ENCODE results near the gene NCBP1. TPM values are rescaled to one million over a fixed set of nuclear protein-coding genes. Genes with fewer than 3 reads are reported as not detected.

The NCBP1 gene
- total RNA-seq, 1 donor from 2014 or later = 52.1 TPM

DNA sequence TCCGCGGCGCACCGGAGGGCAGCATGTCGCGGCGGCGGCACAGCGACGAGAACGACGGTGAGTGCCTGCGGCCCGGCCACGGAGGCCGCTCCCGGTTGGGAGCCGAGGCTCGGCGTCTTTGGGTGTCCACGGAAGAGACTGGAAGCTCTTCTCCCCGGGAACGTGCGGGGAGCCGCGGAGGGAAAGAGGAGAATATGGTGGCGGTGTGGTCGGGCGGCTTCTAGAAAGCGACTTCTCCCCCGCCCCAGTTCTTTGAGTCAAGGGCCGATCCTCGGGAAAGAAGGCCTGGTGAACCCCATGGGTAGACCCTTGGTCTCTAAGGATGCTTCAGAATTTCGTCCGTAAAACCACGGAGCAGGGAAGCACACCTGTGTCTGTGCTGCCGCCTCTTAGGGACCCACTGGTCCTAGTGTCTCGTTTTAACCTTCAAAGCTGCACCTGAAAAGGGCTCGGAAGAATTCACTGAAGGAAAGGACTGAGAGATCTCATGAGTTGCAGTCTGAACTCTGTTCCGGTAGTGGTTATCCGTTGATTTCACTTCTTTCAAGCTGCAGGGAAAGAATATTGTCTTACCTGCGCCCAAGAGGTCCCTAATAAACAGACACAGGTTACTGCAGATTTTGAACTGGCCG is 354 bp downstream of the NCBP1 start:
- Mint-ChIP-seq H3K27me3 (ENCODE audit: unreplicated experiment) (peaks cover 4% of the 10 kb centered on the region), H3K27ac (ENCODE audit: unreplicated experiment) (peak overlapping the region; percentile 100), H3K9me3 (ENCODE audit: unreplicated experiment) (peaks cover 15% of the 10 kb centered on the region), H3K36me3 (ENCODE audit: unreplicated experiment) (no peaks in the 10 kb centered on the region), H3K4me1 (ENCODE audit: low read depth, unreplicated experiment) (peaks cover 16% of the 10 kb centered on the region), H3K4me3 (ENCODE audit: unreplicated experiment) (peak overlapping the region; percentile 100)
- TF ChIP-seq, protein P1, sequence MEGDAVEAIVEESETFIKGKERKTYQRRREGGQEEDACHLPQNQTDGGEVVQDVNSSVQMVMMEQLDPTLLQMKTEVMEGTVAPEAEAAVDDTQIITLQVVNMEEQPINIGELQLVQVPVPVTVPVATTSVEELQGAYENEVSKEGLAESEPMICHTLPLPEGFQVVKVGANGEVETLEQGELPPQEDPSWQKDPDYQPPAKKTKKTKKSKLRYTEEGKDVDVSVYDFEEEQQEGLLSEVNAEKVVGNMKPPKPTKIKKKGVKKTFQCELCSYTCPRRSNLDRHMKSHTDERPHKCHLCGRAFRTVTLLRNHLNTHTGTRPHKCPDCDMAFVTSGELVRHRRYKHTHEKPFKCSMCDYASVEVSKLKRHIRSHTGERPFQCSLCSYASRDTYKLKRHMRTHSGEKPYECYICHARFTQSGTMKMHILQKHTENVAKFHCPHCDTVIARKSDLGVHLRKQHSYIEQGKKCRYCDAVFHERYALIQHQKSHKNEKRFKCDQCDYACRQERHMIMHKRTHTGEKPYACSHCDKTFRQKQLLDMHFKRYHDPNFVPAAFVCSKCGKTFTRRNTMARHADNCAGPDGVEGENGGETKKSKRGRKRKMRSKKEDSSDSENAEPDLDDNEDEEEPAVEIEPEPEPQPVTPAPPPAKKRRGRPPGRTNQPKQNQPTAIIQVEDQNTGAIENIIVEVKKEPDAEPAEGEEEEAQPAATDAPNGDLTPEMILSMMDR (IDR thresholded peaks at IDR 0.05; ENCODE audit: partially characterized antibody, unreplicated experiment) = no peak
- DNase-seq = no peak

DNA sequence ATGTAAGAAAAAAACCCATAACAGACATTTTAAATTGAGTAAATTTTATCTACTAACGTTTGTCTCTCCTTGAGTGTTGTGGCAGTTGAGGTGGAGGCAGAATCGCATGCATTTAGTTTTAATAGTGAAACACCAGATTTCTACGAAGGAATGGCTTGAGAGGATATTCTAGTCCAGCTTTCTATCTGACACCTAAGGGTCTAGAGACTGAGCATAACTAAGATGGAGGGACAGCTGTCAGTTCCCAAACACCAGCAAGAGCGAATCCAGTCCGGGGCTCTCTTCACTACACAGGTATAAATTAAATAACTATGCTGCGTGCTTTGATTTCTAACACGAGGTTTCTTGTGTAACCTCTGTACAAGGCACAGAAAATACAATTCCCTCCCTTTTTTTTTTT is 1.4 kb downstream of the NCBP1 start:
- Mint-ChIP-seq H3K9me3 (ENCODE audit: unreplicated experiment) (peaks cover 15% of the 10 kb centered on the region), H3K36me3 (ENCODE audit: unreplicated experiment) (no peaks in the 10 kb centered on the region), H3K4me3 (ENCODE audit: unreplicated experiment) (peak overlapping the region; percentile 100), H3K4me1 (ENCODE audit: low read depth, unreplicated experiment) (peaks cover 13% of the 10 kb centered on the region), H3K27ac (ENCODE audit: unreplicated experiment) (peak overlapping the region; percentile 100), H3K27me3 (ENCODE audit: unreplicated experiment) (peaks cover 4% of the 10 kb centered on the region)
- no peak for DNase-seq
- TF ChIP-seq, protein P1 (IDR thresholded peaks at IDR 0.05; ENCODE audit: partially characterized antibody, unreplicated experiment) = no peak

DNA sequence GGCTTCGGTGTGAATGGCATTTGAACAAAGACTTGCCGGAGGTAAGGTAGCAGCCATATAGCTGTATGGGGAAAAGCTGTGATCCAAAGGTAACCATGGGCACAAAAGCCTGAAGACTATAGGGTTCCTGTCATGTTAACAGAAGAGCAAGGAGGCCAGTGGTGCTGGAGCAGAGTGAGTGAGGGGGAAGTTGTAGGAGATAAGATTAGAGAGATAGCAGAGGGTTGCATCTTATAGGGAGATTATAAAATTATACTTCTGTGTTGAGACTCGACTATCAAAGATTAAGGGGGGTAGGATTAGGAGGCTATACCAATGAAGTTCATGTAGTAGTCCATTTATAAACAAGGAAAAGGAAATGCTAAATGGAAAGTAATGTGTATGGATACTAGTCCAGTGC is 3.3 kb downstream of the NCBP1 start:
- TF ChIP-seq, protein P1 (IDR thresholded peaks at IDR 0.05; ENCODE audit: partially characterized antibody, unreplicated experiment) = no peak
- H3K9me3 Mint-ChIP-seq (ENCODE audit: unreplicated experiment) = peaks cover 13% of the 10 kb centered on the region
- peaks cover 8% of the 10 kb centered on the region for H3K4me1 Mint-ChIP-seq (ENCODE audit: low read depth, unreplicated experiment)
- no peaks in the 10 kb centered on the region for H3K36me3 Mint-ChIP-seq (ENCODE audit: unreplicated experiment)
- peak overlapping the region; percentile 14 for H3K27ac Mint-ChIP-seq (ENCODE audit: unreplicated experiment)
- DNase-seq = no peak
- H3K27me3 Mint-ChIP-seq (ENCODE audit: unreplicated experiment) = peaks cover 4% of the 10 kb centered on the region
- no peak overlapping the region for H3K4me3 Mint-ChIP-seq (ENCODE audit: unreplicated experiment)

DNA sequence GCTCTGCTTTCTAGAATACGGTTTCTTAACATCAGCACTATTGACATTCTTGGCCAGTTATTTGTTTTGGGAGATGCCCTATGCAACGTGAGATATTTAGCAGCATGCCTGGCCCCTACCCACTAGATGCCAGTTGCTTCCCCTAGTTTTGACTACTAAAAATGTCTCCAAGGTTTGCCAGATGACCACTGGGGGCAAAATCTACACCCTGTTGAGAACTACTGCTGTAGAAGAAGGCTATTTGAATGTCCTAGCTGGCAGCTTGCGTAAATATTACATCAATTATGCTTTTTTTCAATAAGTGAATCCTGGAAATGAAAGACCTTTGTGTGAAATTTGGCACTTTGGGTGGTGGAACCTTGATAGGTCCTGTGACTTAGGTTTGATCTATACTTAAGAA is 5.0 kb downstream of the NCBP1 start:
- Mint-ChIP-seq H3K27me3 (ENCODE audit: unreplicated experiment) (peaks cover 2% of the 10 kb centered on the region), H3K27ac (ENCODE audit: unreplicated experiment) (no peak overlapping the region), H3K36me3 (ENCODE audit: unreplicated experiment) (no peaks in the 10 kb centered on the region), H3K9me3 (ENCODE audit: unreplicated experiment) (peaks cover 3% of the 10 kb centered on the region), H3K4me1 (ENCODE audit: low read depth, unreplicated experiment) (peaks cover 8% of the 10 kb centered on the region), H3K4me3 (ENCODE audit: unreplicated experiment) (no peak overlapping the region)
- TF ChIP-seq, protein P1 (IDR thresholded peaks at IDR 0.05; ENCODE audit: partially characterized antibody, unreplicated experiment) = peak; percentile 18
- no peak for DNase-seq

DNA sequence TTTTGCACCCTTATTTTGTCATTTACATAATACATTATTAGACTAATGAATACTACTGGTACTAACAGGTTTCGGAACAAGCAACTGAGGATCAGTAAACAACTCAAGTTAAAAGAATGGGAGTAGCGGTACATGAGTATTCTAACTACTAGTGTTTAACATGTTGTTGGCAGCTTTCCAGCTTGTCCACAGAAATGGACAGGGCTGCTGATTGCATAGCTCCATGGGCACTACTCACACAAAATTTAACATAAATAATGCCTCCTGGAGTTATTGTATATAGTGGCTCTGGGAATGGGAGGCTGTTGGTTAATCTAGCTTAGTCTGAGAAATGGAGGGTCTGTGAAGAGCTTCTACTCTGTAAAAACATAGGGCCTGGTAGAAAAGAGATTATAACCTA is 6.7 kb downstream of the NCBP1 start:
- Mint-ChIP-seq H3K27ac (ENCODE audit: unreplicated experiment) (no peak overlapping the region), H3K27me3 (ENCODE audit: unreplicated experiment) (no peaks in the 10 kb centered on the region), H3K9me3 (ENCODE audit: unreplicated experiment) (no peaks in the 10 kb centered on the region), H3K36me3 (ENCODE audit: unreplicated experiment) (no peaks in the 10 kb centered on the region), H3K4me1 (ENCODE audit: low read depth, unreplicated experiment) (peaks cover 8% of the 10 kb centered on the region), H3K4me3 (ENCODE audit: unreplicated experiment) (no peak overlapping the region)
- TF ChIP-seq, protein P1 (IDR thresholded peaks at IDR 0.05; ENCODE audit: partially characterized antibody, unreplicated experiment) = no peak
- DNase-seq = no peak

Measured in glutamatergic neuron (in vitro differentiated cells).